B cell (primary cell): Measurements from ENCODE around the gene TAF11L5. TPM values are rescaled to one million over a fixed set of nuclear protein-coding genes. Genes with fewer than 3 reads are reported as not detected.
"Not testable (repeated sequence)": the region's sequence is repeated elsewhere in the genome, so short reads cannot be mapped to it uniquely, and the experiment has no call there.

Experiments
- ATAC-seq: fragments of 200-7000 bp; cut with Tn5 transposase; one replicate; pipeline ENCODE4 v1.10.0; 2021; ENCODE audit warnings: low read depth, mild to moderate bottlenecking, moderate number of reproducible peaks, moderate library complexity
- CTCF ChIA-PET: fragments of 350-600 bp; sonication (Branson Sonifier 250); formaldehyde crosslinking; loops from one replicate; lab custom pipeline; 2021; ENCODE audit warnings: antibody characterized with exemption, inconsistent platforms; lab: Charles Lee
- POLR2A ChIA-PET: fragments of 350-600 bp; sonication (Branson Sonifier 250); formaldehyde crosslinking; loops from one replicate; lab custom pipeline; 2021; ENCODE audit warnings: antibody characterized with exemption; lab: Charles Lee
- DNase-seq: peaks from one replicate; pipeline ENCODE4 v3.0.0; 2013
- H2AFZ ChIP-seq: 2 replicates; pipeline ENCODE4 v1.6.1; 2012; ENCODE audit warnings: mild to moderate bottlenecking, low read depth, low read length; ENCODE audit not compliant: insufficient read depth, poor library complexity, severe bottlenecking
- H3K27ac ChIP-seq, 2 donors: 1 replicate in 1 of 2; 2 replicates in 1 of 2; pipeline ENCODE4 v1.5.1; 2012 to 2013; ENCODE audit warnings: low read length in 2 of 2, mild to moderate bottlenecking in 2 of 2, moderate library complexity in 1 of 2
- H3K27me3 ChIP-seq, 4 experiments: fragments of 200-600 bp in 1 of 4; sonication (generic) in 1 of 4; replicated peaks in 1 of 4; 1 replicate in 2 of 4; 2 replicates in 2 of 4; pipeline versions ENCODE4 v1.6.1 to v1.7.0; 2013 to 2016; ENCODE audit warnings: low read length in 3 of 4, mild to moderate bottlenecking in 2 of 4, mixed read lengths in 1 of 4, moderate library complexity in 1 of 4; ENCODE audit not compliant: insufficient read depth in 4 of 4, control insufficient read depth in 3 of 4; ENCODE audit errors: control extremely low read depth in 1 of 4
- H3K36me3 ChIP-seq, 2 experiments: replicated peaks in 1 of 2; 1 replicate in 1 of 2; 2 replicates in 1 of 2; pipeline versions ENCODE4 v1.6.1 to v1.7.1; 2013; ENCODE audit warnings: low read length in 1 of 2; ENCODE audit not compliant: insufficient read depth in 2 of 2, control insufficient read depth in 1 of 2; ENCODE audit errors: control extremely low read depth in 1 of 2, extremely low read depth in 1 of 2
- H3K4me1 ChIP-seq, 2 donors: fragments of 200-600 bp in 1 of 2; sonication (generic) in 1 of 2; 1 replicate in 1 of 2; 2 replicates in 1 of 2; pipeline versions ENCODE4 v1.5.1 to v1.6.1; 2013 to 2017; ENCODE audit warnings: low read length in 2 of 2; ENCODE audit not compliant: control insufficient read depth in 2 of 2, insufficient read depth in 2 of 2
- H3K4me2 ChIP-seq: replicated peaks from 2 replicates; pipeline ENCODE3; 2012; ENCODE audit warnings: mild to moderate bottlenecking, low read depth, low read length; ENCODE audit not compliant: poor library complexity, severe bottlenecking
- H3K4me3 ChIP-seq, 5 experiments: fragments of 200-600 bp in 1 of 5; sonication (generic) in 1 of 5; 1 replicate in 3 of 5; 2 replicates in 2 of 5; pipeline versions ENCODE4 v1.5.1 to v1.7.0; 2011 to 2016; ENCODE audit warnings: low read length in 4 of 5, mild to moderate bottlenecking in 4 of 5, low read depth in 2 of 5, control low read depth in 1 of 5, moderate library complexity in 1 of 5; ENCODE audit not compliant: insufficient read depth in 1 of 5; ENCODE audit errors: control extremely low read depth in 1 of 5, extremely low read depth in 1 of 5
- H3K79me2 ChIP-seq: fragments of 200-600 bp; sonication (generic); one replicate; pipeline ENCODE4 v1.6.0; 2016; ENCODE audit warnings: low read length; ENCODE audit not compliant: control insufficient read depth, insufficient read depth
- H3K9ac ChIP-seq: fragments of 200-600 bp; sonication (generic); 2 replicates; pipeline ENCODE4 v1.6.1; 2017; ENCODE audit warnings: mild to moderate bottlenecking, low read length, moderate library complexity
- H3K9me3 ChIP-seq, 3 donors: one replicate each; pipeline versions ENCODE4 v1.6.1 to v1.7.1; 2013; ENCODE audit warnings: low read length in 2 of 3; ENCODE audit not compliant: control insufficient read depth in 2 of 3, insufficient read depth in 1 of 3; ENCODE audit errors: control extremely low read depth in 1 of 3
- H4K20me1 ChIP-seq: 2 replicates; pipeline ENCODE4 v1.6.0; 2012; ENCODE audit warnings: mild to moderate bottlenecking, low read length; ENCODE audit not compliant: insufficient read depth, control insufficient read depth, poor library complexity, severe bottlenecking
- H3K27ac Mint-ChIP-seq: one replicate; pipeline ENCODE4 v1.8.0; 2021; ENCODE audit warnings: mixed read lengths
- H3K27me3 Mint-ChIP-seq: one replicate; pipeline ENCODE4 v1.8.0; 2021; ENCODE audit warnings: mixed read lengths
- H3K4me1 Mint-ChIP-seq: one replicate; pipeline ENCODE4 v1.8.0; 2021; ENCODE audit warnings: mixed read lengths
- H3K4me3 Mint-ChIP-seq: one replicate; pipeline ENCODE4 v1.8.0; 2021; ENCODE audit warnings: mixed read lengths
- H3K9me3 Mint-ChIP-seq: one replicate; pipeline ENCODE4 v1.8.0; 2022; ENCODE audit warnings: mixed read lengths; ENCODE audit not compliant: insufficient read depth
- WGBS: methylation state at CpG from one replicate; pipeline ENCODE4 v1.1.5; 2013; ENCODE audit warnings: missing lambda C conversion rate; ENCODE audit not compliant: insufficient coverage; 5-methylcytosine and 5-hydroxymethylcytosine counted together
- intact Hi-C: fragments of 100-400 bp; cut with micrococcal nuclease; formaldehyde crosslinking; loops from one replicate; pipeline ENCODE4 v1.10.0; 2022
- polyA plus RNA-seq: library from polyadenylated mRNA; depleted of rRNA; stranded (reverse); fragments of >200 nt; gene quantifications from 2 replicates; pipeline ENCODE4 v1.2.3, GENCODE V29; 2012
- total RNA-seq, 2 donors: library from RNA; stranded (reverse); fragments of 120-200 nt in 1 of 2; gene quantifications; 1 replicate in 1 of 2; 2 replicates in 1 of 2; pipeline versions ENCODE4 v1.2.3 to v1.2.4, GENCODE V29; 2013 to 2022

TAF11L5 gene
- total and polyA plus RNA-seq, 2 donors (not counting 1 experiment from before 2014, with no cell fraction given): not detected

GRCh38 chr5:17519508-17519907 lies 5.5 kb upstream of the TAF11L5 start:
- H3K9me3 Mint-ChIP-seq, POLR2A ChIA-PET, H3K4me3 ChIP-seq, H3K27me3 ChIP-seq, H3K27me3 Mint-ChIP-seq, H3K9ac ChIP-seq, H3K79me2 ChIP-seq, H2AFZ ChIP-seq, DNase-seq, H3K9me3 ChIP-seq, ATAC-seq, H3K4me2 ChIP-seq, H3K27ac ChIP-seq, H3K27ac Mint-ChIP-seq, H3K4me1 ChIP-seq, CTCF ChIA-PET, H3K4me1 Mint-ChIP-seq, H3K36me3 ChIP-seq, H3K4me3 Mint-ChIP-seq, intact Hi-C loops, H4K20me1 ChIP-seq: not testable (repeated sequence)
- no CpG with 5 or more reads among the region's 14 CpGs for WGBS

GRCh38 chr5:17521501-17521900 lies 3.5 kb upstream of the TAF11L5 start, which contains the start of gene TAF11L4:
Gene TAF11L4, plus strand, starts transcription at chr5:17521801.
- POLR2A ChIA-PET, H3K4me1 ChIP-seq, H3K36me3 ChIP-seq, H3K4me3 Mint-ChIP-seq, H3K9me3 ChIP-seq, H2AFZ ChIP-seq, DNase-seq, H3K9ac ChIP-seq, H3K27me3 ChIP-seq, intact Hi-C loops, H3K4me2 ChIP-seq, H3K27ac Mint-ChIP-seq, H3K27ac ChIP-seq, CTCF ChIA-PET, H3K4me1 Mint-ChIP-seq, H4K20me1 ChIP-seq, H3K79me2 ChIP-seq, H3K9me3 Mint-ChIP-seq, H3K4me3 ChIP-seq, H3K27me3 Mint-ChIP-seq, ATAC-seq: not testable (repeated sequence)
- no CpG with 5 or more reads among the region's 15 CpGs for WGBS

DNA sequence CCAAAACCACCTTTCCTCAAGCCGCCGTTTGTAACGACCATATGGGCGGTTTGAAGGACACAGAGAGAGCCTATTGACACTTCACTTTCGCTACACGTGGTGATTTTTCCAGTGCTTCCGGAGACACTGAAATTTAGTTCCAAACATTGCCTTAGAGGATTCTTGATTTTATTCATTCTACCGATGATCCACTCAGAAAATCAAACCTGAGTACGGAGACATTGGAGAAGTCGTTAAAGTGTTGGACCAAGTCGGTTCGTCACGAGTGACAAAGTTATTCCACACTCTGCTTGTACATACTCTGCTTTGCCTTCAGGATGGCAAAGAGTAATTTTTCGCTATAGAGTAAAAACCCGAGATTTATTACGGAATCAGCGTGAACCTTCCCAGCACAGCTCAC lies 1.5 kb downstream of the TAF11L5 start:
- intact Hi-C loops, ATAC-seq: not testable (repeated sequence)
- 95% methylated on average over 4 of the region's 17 CpGs for WGBS

DNA sequence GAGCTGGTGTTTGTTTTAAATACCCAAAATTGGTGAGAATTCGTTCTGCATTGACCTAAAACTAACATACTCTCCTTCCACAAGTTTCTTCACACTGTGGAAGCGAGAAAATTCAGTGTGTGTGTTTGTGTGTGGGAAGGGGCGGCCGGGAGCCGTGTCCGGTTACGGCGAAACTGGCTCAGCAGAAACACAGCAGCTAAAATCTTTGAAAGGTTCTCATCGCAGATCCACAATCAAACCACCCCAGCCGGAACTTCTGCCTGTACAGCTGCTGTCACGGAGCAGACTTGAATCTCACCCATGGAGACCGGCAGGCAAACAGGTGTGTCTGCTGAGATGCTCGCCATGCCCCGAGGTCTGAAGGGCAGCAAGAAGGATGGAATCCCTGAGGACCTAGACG lies 3.3 kb downstream of the TAF11L5 start, which contains the start of gene TAF11L6:
Gene TAF11L6, plus strand, starts transcription at position 301 of the 400 bp plus-strand sequence.
- H3K4me3 Mint-ChIP-seq, H3K4me3 ChIP-seq, POLR2A ChIA-PET, H3K4me1 Mint-ChIP-seq, H3K9me3 Mint-ChIP-seq, H3K27ac Mint-ChIP-seq, DNase-seq, H3K4me2 ChIP-seq, H3K79me2 ChIP-seq, intact Hi-C loops, H3K9ac ChIP-seq, H3K27me3 Mint-ChIP-seq, H3K27me3 ChIP-seq, ATAC-seq, H3K27ac ChIP-seq, H2AFZ ChIP-seq, H3K4me1 ChIP-seq, H3K9me3 ChIP-seq, H3K36me3 ChIP-seq, H4K20me1 ChIP-seq, CTCF ChIA-PET: not testable (repeated sequence)
- no CpG with 5 or more reads among the region's 15 CpGs for WGBS

More for the DNA sequence above, 1.5 kb downstream of the TAF11L5 start:
- DNase-seq, H3K27me3 Mint-ChIP-seq, H3K27ac Mint-ChIP-seq, H3K9me3 ChIP-seq, CTCF ChIA-PET, H2AFZ ChIP-seq, H3K4me2 ChIP-seq, H4K20me1 ChIP-seq, H3K4me1 Mint-ChIP-seq, H3K4me3 Mint-ChIP-seq, H3K9me3 Mint-ChIP-seq, H3K27ac ChIP-seq, H3K36me3 ChIP-seq, H3K4me1 ChIP-seq, H3K4me3 ChIP-seq, H3K27me3 ChIP-seq, POLR2A ChIA-PET, H3K9ac ChIP-seq, H3K79me2 ChIP-seq: not testable (repeated sequence)
